Islet of Langerhans (tissue), 1 donor: ENCODE measurements around the gene ZNF593.

Source experiments
- FAIRE-seq: peaks from one replicate; lab custom pipeline; 2011; peaks lifted over from hg19 to GRCh38; lab: Jason Lieb, UNC

Gene ZNF593

GRCh38 chr1:26170472-26170821 lies 739 bp downstream of the ZNF593 start:
- FAIRE-seq, result no peak

GRCh38 chr1:26171084-26172072 lies 1.7 kb downstream of the ZNF593 start, which contains the start of gene ZNF593OS:
ZNF593OS (minus strand) TSS chr1:26171832; CDS start chr1:26171661, 171 bp downstream.
- no peak for FAIRE-seq

- FAIRE-seq, result no peak
Observed at GRCh38 chr1:26175346-26175745, 5.6 kb downstream of the ZNF593 start.

DNA sequence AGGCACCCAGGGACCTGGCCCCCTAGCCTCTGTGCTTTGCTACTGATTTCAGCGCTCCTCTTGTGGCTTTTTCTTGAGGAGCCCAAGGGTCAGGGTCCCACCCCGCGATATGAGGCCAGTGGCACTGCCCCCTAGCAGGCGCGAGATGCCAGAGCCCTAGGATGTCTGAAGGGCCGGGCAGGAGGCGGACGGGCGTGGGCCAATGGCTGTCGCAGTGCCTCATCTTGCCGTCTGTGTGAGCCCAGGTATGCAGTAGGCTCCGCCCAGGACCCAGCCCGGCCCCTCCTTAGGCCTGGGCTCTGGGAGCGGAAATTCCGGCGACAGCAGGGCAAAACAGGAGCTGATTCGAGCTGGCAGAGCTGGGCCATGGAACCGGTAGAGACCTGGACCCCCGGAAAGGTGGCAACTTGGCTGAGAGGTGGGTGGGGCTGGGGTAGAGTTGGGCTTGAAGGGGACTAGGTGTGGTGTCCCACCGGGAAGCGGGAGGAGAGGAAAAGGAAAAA lies 7.5 kb downstream of the ZNF593 start, which contains the start of gene CNKSR1:
Gene CNKSR1, plus strand, starts transcription at position 310 of the 503 bp plus-strand sequence. Its CDS starts 57 bp downstream, at position 367.
- no peak for FAIRE-seq

GRCh38 chr1:26180010-26180506 lies 10.3 kb downstream of the ZNF593 start:
- no peak for FAIRE-seq

DNA sequence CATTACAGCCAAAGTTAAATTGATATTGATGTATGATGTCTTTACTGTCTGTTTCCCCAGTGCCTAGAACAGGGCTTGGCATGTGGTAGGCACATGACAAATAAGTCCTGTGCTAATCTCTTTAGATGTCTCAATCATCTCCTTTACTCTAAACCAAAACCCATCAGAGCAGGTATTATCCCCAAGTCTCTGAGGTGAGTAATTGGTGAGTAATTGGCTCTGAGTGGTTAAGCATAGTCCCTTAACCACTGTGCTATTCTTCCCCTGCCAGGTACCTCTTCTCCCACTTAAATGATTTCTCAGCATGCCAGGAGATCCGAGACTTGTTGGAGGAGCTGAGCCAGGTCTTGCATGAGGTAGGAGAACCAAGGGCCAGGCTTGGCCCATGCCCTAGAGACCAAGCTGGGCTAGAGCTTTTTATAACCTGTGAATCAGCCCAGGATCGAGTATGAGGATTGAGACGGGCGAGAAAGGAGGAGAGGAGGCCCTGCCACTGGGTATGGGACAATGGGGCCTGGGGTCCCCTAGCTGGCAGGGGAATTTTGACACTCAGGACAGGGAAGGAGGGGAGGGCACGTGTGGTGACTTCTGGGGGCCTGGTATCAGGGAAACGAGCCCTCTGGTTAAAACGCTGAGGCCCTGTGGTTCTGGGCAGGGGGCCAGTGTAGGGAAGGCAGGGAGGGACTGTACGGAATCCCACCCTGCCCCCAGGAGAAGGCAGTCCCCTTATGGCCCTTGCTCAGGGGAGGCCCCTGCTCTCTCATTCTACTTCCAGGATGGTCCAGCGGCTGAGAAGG lies 12.1 kb downstream of the ZNF593 start:
- no peak for FAIRE-seq

- FAIRE-seq, result no peak
Observed at GRCh38 chr1:26182383-26182696, 12.6 kb downstream of the ZNF593 start.

GRCh38 chr1:26184086-26184485 lies 14.4 kb downstream of the ZNF593 start:
- no peak for FAIRE-seq

GRCh38 chr1:26184883-26185282 lies 15.2 kb downstream of the ZNF593 start:
- FAIRE-seq, result no peak

DNA sequence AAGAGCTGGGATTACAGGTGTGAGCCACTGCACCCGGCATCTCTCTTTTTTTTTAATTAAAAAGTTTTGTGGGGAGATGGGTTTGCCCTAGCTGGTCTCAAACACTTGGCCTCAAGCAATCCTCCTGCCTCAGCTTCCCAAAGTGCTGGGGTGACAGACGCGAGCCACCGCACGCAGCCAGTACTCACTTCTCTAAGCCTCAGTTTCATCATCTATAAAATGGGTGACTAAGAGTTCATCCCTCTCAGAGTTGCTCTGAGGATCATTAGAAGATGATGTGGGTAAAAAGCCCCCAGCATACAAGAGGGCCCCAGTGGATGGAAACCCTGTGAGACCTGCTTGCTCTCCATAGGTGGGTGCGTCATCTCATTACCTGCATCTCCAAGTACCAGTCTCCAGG lies 18.2 kb downstream of the ZNF593 start:
- FAIRE-seq, result no peak

GRCh38 chr1:26188477-26188876 lies 18.8 kb downstream of the ZNF593 start:
- FAIRE-seq, result no peak

DNA sequence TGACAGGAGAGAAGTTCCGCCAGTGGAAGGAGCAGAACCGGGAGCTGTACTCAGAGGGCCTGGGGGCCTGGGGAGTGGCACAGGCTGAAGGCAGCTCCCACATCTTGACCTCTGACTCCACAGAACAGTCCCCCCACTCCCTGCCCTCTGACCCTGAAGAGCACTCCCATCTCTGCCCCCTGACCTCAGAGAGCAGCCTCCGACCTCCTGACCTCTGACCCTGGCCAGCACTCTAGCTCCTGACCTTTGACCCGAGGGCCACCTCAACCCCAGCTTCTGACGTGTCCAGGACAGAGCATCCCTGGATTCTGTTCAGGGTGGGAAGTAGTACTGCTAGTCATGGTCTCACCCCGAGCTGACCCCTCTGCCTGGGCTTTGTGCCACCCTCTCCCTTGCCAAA lies 19.6 kb downstream of the ZNF593 start:
- no peak for FAIRE-seq

- no peak for FAIRE-seq
Observed at GRCh38 chr1:26189751-26190275, 20.1 kb downstream of the ZNF593 start.

DNA sequence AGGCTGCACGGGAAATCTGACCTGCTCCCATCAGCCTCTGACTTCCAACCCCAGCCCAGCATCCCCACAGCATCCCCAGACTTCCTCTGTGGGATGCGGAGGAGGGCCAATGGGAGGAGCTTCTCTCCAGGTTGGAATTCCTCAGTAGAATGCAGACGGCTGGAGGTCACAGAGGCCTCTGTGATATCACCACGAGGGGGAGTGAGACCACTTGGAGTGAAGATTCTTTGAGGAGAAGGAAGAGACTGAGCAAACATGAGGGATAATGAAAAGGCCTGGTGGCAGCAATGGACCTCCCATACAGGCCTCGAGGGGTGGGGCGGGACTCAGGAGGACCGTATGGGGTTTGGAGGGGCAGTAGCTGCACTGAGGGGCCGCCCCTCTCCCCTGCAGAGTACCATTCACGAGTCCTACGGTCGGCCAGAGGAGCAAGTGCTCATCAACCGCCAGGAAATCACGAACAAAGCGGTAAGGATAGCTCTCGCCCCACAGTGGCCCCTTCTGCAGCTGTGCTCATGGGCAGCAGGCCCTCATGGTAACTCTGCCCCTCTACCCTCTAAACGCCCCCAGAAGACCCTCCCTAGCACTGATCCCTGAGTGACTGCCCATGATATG lies 20.8 kb downstream of the ZNF593 start, which contains the start of gene CATSPER4:
Gene CATSPER4, plus strand, starts transcription at position 230 of the 615 bp plus-strand sequence. Its CDS starts 26 bp downstream, at position 256.
- FAIRE-seq, result no peak

- no peak for FAIRE-seq
Observed at GRCh38 chr1:26191739-26192138, 22.0 kb downstream of the ZNF593 start.

DNA sequence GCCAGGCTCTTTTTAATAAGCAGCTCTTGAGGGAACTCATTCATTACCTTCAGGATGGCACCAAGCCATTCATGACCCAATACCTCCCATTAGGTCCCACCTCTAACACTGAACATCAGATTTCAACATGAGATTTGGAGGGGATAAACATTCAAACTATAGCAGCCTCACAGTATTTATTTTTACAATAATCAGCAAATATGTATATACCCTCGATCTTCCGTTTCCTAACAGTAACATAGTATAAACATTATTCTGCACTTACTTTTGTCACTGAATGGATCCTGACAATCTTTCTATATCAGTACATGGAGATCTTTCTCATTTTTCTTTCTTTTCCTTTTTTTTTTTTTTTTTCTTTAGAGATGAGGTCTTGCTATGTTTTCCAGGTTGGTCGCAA lies 26.1 kb downstream of the ZNF593 start:
- no peak for FAIRE-seq

GRCh38 chr1:26197301-26197700 lies 27.6 kb downstream of the ZNF593 start:
- FAIRE-seq, result no peak

DNA sequence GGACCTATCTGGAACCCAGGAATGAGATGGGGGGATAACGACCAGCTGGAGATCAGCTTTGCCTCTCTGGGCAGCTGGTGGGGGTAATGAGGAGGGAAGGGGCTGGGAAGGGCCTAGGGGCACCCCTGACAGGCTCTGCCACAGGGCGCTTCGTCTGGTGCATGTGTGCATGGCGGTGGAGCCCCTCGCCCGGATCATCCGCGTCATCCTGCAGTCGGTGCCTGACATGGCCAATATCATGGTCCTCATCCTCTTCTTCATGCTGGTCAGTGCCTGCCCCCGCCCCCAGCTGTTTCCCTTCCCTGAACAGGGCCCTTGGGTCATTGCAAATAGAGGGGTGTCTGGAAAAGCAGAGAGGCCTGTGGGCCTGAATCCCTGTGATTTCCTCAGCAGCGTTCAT lies 28.1 kb downstream of the ZNF593 start:
- no peak for FAIRE-seq

- no peak for FAIRE-seq
Observed at GRCh38 chr1:26200413-26200812, 30.7 kb downstream of the ZNF593 start.

DNA sequence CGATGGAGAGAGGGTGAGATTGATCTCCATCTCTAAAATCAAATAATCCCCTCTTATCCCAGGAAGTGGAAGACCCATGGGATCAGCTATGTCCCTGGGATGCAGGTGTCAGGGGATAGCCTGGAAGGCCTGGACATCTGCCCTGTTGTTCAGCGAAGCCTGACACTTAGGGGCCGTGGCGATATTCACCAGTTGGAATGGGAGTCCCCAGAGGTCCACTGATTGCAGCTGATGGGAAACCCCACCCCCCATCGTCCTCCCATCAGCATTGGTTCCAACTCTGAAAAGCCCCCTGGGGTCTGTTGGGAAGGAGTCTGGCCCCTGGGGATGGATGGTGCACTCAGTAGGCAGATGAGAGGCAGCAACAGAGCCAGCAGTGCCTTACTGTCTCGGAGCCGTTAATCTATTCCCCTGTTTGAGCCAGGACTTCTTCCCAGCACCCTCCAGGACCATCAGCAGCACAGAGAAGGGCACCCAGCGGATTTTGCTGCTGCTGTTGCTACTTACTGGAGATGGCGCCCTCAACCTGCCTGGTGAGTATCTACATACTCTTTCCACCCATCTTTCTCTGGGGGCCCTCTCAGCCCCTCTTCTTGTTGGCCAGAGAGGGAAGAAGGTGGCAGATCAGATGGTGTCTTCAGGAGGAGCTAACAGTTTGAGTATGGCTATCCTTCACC lies 34.1 kb downstream of the ZNF593 start:
- FAIRE-seq, result no peak

- FAIRE-seq, result peak; percentile 49
Observed at GRCh38 chr1:26210147-26210870, 40.6 kb downstream of the ZNF593 start.
